ENCODE results near the gene LDHAL6B.
"Not testable (repeated sequence)": the region's sequence is repeated elsewhere in the genome, so short reads cannot be mapped to it uniquely, and the experiment has no call there.

LDHAL6B gene

GRCh38 chr15:59206623-59207183 is at the start of gene LDHAL6B:
TSS of gene LDHAL6B (plus strand) at chr15:59206843. CDS start at chr15:59206941, 98 bp downstream.
- no peak for DNase-seq

- DNase-seq, result no peak
These were observed 49.2 kb upstream of the LDHAL6B start for GRCh38 chr15:59157396-59157795.

- DNase-seq, result no peak
These were observed 48.6 kb upstream of the LDHAL6B start for GRCh38 chr15:59157840-59158700.

- DNase-seq, result no peak
These were observed 48.0 kb upstream of the LDHAL6B start for GRCh38 chr15:59158701-59159034.

GRCh38 chr15:59159210-59159609 is 47.4 kb upstream of the LDHAL6B start:
- DNase-seq, result no peak

DNA sequence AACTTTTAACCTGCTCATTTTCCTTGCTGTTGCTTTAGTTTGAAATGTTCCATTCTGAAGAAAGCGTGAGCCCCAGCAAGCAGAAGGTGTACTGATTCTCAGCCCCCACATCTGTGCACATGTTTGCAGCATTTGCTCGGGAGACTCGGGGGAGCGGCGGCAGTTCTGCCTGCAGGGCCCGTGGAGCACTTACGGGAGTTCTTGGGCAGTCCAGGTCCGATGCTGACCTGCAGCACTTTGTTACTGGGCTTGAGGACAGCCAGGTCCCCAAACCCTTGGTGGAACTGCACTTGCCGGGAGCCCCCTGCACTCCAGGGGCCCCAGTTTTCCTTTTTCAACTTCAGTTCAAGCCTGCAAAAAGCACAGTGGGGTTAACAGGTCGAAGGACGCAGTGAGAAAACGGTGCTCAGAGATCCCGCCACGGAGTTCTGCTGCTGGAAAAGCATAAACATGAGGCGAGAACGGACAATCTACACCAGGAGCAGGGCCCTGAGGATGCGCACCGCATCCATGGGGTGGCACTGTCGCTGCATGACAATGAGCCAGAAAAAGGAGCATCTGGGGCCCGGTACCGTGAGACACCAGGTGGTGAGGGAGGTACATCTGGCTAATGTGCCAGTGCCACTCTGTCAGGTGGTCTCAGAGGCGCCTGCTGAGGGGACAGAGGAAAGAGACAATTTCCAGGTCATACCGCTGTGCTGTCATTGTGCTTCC is 45.6 kb upstream of the LDHAL6B start:
- DNase-seq, result peak; percentile 39

GRCh38 chr15:59162080-59162479 is 44.6 kb upstream of the LDHAL6B start:
- DNase-seq, result not testable (repeated sequence)

- DNase-seq, result no peak
These were observed 40.9 kb upstream of the LDHAL6B start for GRCh38 chr15:59165726-59166125.

DNA sequence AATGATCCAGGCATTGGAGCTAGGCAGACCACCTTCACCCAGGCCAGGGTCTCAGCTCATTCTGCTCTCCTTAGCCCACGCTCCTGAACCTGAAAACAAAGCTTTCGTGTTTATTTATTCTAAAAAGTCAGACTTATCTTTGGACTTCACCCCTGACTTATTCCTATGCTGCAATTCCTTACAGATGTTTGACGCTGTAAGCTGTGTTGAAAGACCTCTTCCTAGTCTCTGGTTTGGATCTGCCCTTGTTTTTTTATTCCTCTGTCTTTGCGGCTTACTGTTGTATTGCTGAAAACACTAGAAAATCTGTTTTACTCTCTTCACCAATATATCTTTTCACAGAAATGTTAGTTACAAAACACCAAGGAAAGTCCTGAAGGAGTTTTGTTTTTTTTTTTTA is 40.5 kb upstream of the LDHAL6B start:
- no peak for DNase-seq

GRCh38 chr15:59166601-59167265 is 39.9 kb upstream of the LDHAL6B start:
- no peak for DNase-seq

- DNase-seq, result no peak
These were observed 38.1 kb upstream of the LDHAL6B start for GRCh38 chr15:59168536-59168935.

- no peak for DNase-seq
These were observed 37.4 kb upstream of the LDHAL6B start for GRCh38 chr15:59169251-59169708.

GRCh38 chr15:59170295-59171066 is 36.2 kb upstream of the LDHAL6B start:
- no peak for DNase-seq

GRCh38 chr15:59171067-59171397 is 35.6 kb upstream of the LDHAL6B start:
- no peak for DNase-seq

GRCh38 chr15:59172289-59172901 is 34.2 kb upstream of the LDHAL6B start:
- DNase-seq, result no peak

DNA sequence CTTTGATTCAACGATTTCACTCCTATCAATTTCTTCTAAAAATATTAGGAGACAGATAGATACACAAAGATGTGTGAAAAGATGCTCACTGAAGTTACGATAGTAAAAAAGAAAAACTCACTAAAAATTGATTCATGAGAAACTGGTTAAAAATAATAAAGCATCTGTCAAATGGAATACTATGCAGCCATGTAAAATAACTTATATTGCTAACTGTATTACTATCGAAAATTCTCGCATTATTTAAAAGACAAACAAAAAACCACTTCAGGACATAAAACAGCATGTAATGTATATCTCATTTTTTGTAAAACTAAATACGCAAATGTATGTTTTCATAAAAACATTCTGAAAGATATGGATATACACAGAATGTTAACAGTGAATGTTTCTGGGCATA is 33.4 kb upstream of the LDHAL6B start:
- no peak for DNase-seq

DNA sequence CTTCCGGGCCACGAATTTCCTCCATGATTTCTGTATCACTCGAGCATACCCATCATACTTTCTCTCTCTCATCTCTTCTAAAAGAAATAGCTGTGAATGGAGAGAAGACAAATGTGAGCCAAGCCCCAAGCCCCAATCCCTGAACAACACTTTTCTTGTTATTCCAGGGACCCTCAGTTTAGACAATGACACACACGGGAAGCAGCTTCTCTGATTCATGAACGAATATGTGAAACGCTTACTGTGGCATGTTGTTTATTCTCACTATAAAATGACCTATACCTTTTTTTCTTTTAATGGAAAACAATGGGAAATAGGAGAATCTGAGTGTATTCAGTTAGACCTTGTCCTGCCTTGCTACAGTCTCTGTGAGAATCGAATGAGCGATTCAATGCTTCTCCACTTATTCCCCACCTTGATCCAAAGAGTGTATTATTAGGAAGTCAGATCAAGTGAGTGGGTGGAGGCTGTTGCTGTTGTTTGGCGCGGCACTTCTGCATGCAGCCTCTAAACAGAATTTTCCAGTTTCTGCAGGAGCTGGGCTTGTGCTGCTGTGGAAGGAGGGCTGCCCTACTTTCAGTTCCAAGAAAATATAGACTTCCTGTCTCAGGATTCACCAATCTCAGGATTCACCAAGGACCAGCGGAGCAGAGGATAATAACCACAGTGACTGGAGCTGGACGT is 32.4 kb upstream of the LDHAL6B start:
- DNase-seq, result no peak

GRCh38 chr15:59174835-59175831 is 31.5 kb upstream of the LDHAL6B start:
- DNase-seq, result peak; percentile 52

- DNase-seq, result no peak
These were observed 29.9 kb upstream of the LDHAL6B start for GRCh38 chr15:59176653-59177316.

GRCh38 chr15:59177317-59177660 is 29.4 kb upstream of the LDHAL6B start:
- DNase-seq, result no peak

Data from activated CD4-positive, alpha-beta T cell treated with anti-CD3 and anti-CD28 coated beads, Interleukin-2, Interleukin-6, amounts not matched to agents 100 ng/mL and 50 ng/mL, durations not matched to agents 16 hours and 8 hours (primary cell).